K562 (cell line): Measurements from ENCODE around the gene MSI1. TPM values are rescaled to one million over a fixed set of nuclear protein-coding genes. Genes with fewer than 3 reads are reported as not detected.
A peak's percentile ranks its signal among the peaks of the same experiment; 100 is the strongest.

Source experiments
- ATAC-seq: fragments of 200-7000 bp; cut with Tn5 transposase; 3 replicates; pipeline ENCODE4 v1.9.1; 2020; ENCODE audit warnings: moderate library complexity
- BruUV-seq: library from RNA; stranded (reverse); fragments of 400-500 nt; replicated peaks from 2 replicates; lab custom pipeline; 2021; lab: Mats Ljungman, UMichigan
- CTCF ChIA-PET: fragments of 300-600 bp; formaldehyde crosslinking; extraction: SDS; loops from one replicate; lab custom pipeline; 2021; ENCODE audit warnings: low intra/inter-chr PET ratio; lab: Yijun Ruan, JAX
- POLR2A ChIA-PET: fragments of 300-600, 350-650 bp; sonication (Branson Sonifier 250); formaldehyde crosslinking; extraction: SDS; loops from one replicate; lab custom pipeline; 2021; ENCODE audit warnings: antibody characterized with exemption, inconsistent platforms; lab: Yijun Ruan, JAX
- DNase-seq, 4 experiments: peaks; one replicate each; pipeline versions ENCODE4 v3.0.0 to v3.0.0-alpha.2; 2011 to 2018; ENCODE audit warnings: low spot score in 3 of 4, mixed read lengths in 3 of 4; ENCODE audit errors: extremely low read depth in 1 of 4
- FAIRE-seq: peaks from 2 replicates; lab custom pipeline; 2011; peaks lifted over from hg19 to GRCh38; lab: Jason Lieb, UNC
- H2AFZ ChIP-seq: 2 replicates; pipeline ENCODE4 v1.6.0; 2011; ENCODE audit warnings: low read depth, low read length, control low read depth, inconsistent platforms
- H3K27ac ChIP-seq: fragments of 200-600 bp; 3 replicates; pipeline ENCODE4 v1.8.0; 2011; ENCODE audit warnings: low read depth, mild to moderate bottlenecking, control low read depth, inconsistent platforms, low read length, moderate library complexity, mixed read lengths; ENCODE audit errors: extremely low read depth
- H3K27me3 ChIP-seq, 2 experiments: fragments of 300-600 bp in 1 of 2; 2 replicates in 1 of 2; 3 replicates in 1 of 2; pipeline versions ENCODE4 v1.6.0 to v1.8.0; 2011; ENCODE audit warnings: inconsistent platforms in 2 of 2, low read length in 2 of 2, mild to moderate bottlenecking in 1 of 2, mixed read lengths in 1 of 2, moderate library complexity in 1 of 2; ENCODE audit not compliant: control insufficient read depth in 2 of 2, insufficient read depth in 2 of 2
- H3K36me3 ChIP-seq: fragments of 300-600 bp; 3 replicates; pipeline ENCODE4 v1.8.0; 2011; ENCODE audit warnings: mild to moderate bottlenecking, low read length, inconsistent platforms; ENCODE audit not compliant: control insufficient read depth, insufficient read depth
- H3K4me1 ChIP-seq, 2 experiments: fragments of 200-600 bp in 1 of 2; replicated peaks in 1 of 2; 2 replicates in 1 of 2; 3 replicates in 1 of 2; pipeline versions ENCODE4 v1.5.1 to v1.8.0; 2011; ENCODE audit warnings: inconsistent platforms in 2 of 2, low read length in 2 of 2, mild to moderate bottlenecking in 1 of 2, mixed read lengths in 1 of 2, moderate library complexity in 1 of 2; ENCODE audit not compliant: control insufficient read depth in 2 of 2, insufficient read depth in 2 of 2
- H3K4me2 ChIP-seq: 2 replicates; pipeline ENCODE4 v1.6.1; 2011; ENCODE audit warnings: low read length, control low read depth, inconsistent platforms, mixed read lengths; ENCODE audit not compliant: insufficient read depth
- H3K4me3 ChIP-seq: fragments of 200-600 bp; sonication (generic), shearing (Covaris generic); 2 replicates; pipeline ENCODE4 v1.5.1; 2016; ENCODE audit warnings: control low read depth, inconsistent platforms
- H3K79me2 ChIP-seq: fragments of 200-600 bp; 3 replicates; pipeline ENCODE4 v1.8.0; 2011; ENCODE audit warnings: low read length, inconsistent platforms; ENCODE audit not compliant: control insufficient read depth, insufficient read depth
- H3K9ac ChIP-seq, 2 experiments: 2 replicates each; pipeline versions ENCODE4 v1.6.0 to v1.6.1; 2011; ENCODE audit warnings: low read depth in 2 of 2, low read length in 2 of 2, control low read depth in 1 of 2, inconsistent platforms in 1 of 2, mild to moderate bottlenecking in 1 of 2, mixed read lengths in 1 of 2; ENCODE audit not compliant: insufficient read depth in 1 of 2
- H3K9me1 ChIP-seq: one replicate; pipeline ENCODE4 v1.6.0; 2011; ENCODE audit warnings: inconsistent platforms, mild to moderate bottlenecking, low read length, moderate library complexity; ENCODE audit not compliant: control insufficient read depth, insufficient read depth
- H3K9me3 ChIP-seq: replicated peaks from 2 replicates; pipeline ENCODE4 v1.5.1; 2011; ENCODE audit warnings: low read depth, low read length, inconsistent platforms; ENCODE audit not compliant: control insufficient read depth, insufficient read depth
- H4K20me1 ChIP-seq: replicated peaks from 2 replicates; pipeline ENCODE4 v1.6.1; 2011; ENCODE audit warnings: low read length, inconsistent platforms, mixed read lengths; ENCODE audit not compliant: control insufficient read depth, insufficient read depth
- CBX5 ChIP-seq: IDR thresholded peaks from 2 replicates; pipeline ENCODE4 v1.6.1; 2014; ENCODE audit warnings: low read depth, borderline replicate concordance
- EP300 ChIP-seq: IDR thresholded peaks from 2 replicates; pipeline ENCODE4 v1.6.1; 2012; ENCODE audit warnings: low read length, improper control_type of control experiment
- GATA2 ChIP-seq: sonication (generic); formaldehyde crosslinking; IDR thresholded peaks from 2 replicates; pipeline ENCODE4 v1.4.0; 2020; ENCODE audit warnings: mild to moderate bottlenecking, missing genetic modification reagents
- HMG20A ChIP-seq: fragments of 450-650 bp; formaldehyde crosslinking; conservative IDR thresholded peaks from 2 replicates; pipeline ENCODE4 v1.4.0; 2020; ENCODE audit warnings: mild to moderate bottlenecking, mixed read lengths
- SMARCE1 ChIP-seq: fragments of 450-650 bp; IDR thresholded peaks from 2 replicates; pipeline ENCODE4 v1.7.1; 2016; ENCODE audit warnings: mild to moderate bottlenecking
- ZNF584 ChIP-seq: fragments of 200-800 bp; sonication (Bioruptor generic); IDR thresholded peaks from 2 replicates; pipeline ENCODE4 v1.6.1; 2016; ENCODE audit warnings: low read depth, mild to moderate bottlenecking, missing genetic modification characterization, missing compliant biosample characterization
- WGBS: fragments of 100-300 bp; shearing (Covaris generic); methylation state at CpG from one replicate; pipeline ENCODE4 v1.1.6; 2016; ENCODE audit warnings: low coverage, mixed read lengths; ENCODE audit not compliant: insufficient coverage; ENCODE audit errors: missing lambda C conversion rate; 5-methylcytosine and 5-hydroxymethylcytosine counted together
- in situ Hi-C: fragments of 300-500 bp; cut with MboI; formaldehyde crosslinking; loops from 4 replicates; pipeline ENCODE4 v1.15.0; 2018; ENCODE audit warnings: inconsistent platforms, mixed read lengths
- intact Hi-C: fragments of 100-400 bp; cut with micrococcal nuclease; formaldehyde crosslinking; loops from 2 replicates; pipeline ENCODE4 v1.14.2; 2022
- polyA plus RNA-seq, 8 experiments: library from polyadenylated mRNA; depleted of rRNA in 4 of 8; stranded (reverse) in 5 of 8; unstranded in 3 of 8; fragments of >200 nt; fragmentation: Nextera tagmentation in 2 of 8; fragmentation: Illumina TruSeq in 1 of 8; extraction: Ambion mirVana in 2 of 8; extraction: Trizol in 1 of 8; gene quantifications; 2 replicates each; pipeline versions ENCODE4 v1.2.1 to v1.2.3, GENCODE V29; 2011 to 2014; ENCODE audit warnings: inconsistent platforms in 1 of 8, missing spikeins in 1 of 8
- total RNA-seq, 7 experiments: library from RNA; depleted of rRNA in 6 of 7; stranded (reverse); fragments of >200 nt in 6 of 7; fragmentation: Illumina TruSeq in 2 of 7; extraction: Trizol in 2 of 7; gene quantifications; 2 replicates each; pipeline versions ENCODE4 v1.2.1 to v1.2.3, GENCODE V29; 2011 to 2021; ENCODE audit warnings: low replicate concordance in 1 of 7
- TF ChIP-seq, protein P1 (sequence below): fragments of 150-350 bp; IDR thresholded peaks from 2 replicates; pipeline ENCODE4 v1.6.1; 2014; ENCODE audit warnings: low read depth, mild to moderate bottlenecking, low read length, borderline replicate concordance

MSI1 gene
- total and polyA plus RNA-seq, 9 of the 15 experiments (the other 6 are each of a cell fraction or from before 2014, with no cell fraction given) = 0.16 TPM; not detected in 8

DNA sequence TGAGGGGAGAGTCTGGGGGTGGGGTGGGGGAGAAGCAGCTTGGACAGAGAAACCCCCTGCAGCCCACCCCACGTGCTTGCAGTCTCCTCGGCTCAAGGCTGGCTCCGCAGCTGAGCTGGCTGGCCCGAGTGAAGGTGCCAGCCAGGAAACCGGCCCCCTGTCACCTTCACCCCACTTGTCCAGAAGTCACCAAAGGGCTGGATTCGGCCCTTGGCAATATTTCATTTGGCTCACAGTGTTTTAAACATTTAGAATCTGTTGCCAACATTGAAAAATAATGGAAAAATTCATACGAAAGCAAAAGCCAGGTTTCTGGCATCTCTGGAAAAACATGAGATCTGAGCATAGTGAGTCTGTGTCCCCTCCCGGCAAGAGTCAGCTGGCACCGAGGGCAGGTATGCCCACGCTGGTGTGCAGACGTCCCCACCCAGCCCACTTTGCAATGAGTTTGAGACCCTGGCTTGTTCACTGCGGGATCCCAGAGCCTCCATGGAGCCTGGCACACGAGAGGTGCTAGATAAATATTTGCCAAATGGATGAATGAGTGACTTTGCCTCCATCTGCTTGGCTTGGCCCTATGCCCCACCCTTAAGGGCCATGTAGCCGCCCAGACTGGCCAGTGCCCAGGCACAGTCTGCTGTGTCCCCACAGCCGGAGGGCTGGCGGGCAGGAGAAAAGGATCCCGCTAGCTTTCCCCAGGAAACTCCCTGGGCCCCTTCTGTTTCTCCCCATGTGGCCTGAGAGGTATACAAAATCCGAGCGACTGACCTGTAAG, 18.2 kb downstream of the MSI1 start (continued):
- TF ChIP-seq, protein P1, sequence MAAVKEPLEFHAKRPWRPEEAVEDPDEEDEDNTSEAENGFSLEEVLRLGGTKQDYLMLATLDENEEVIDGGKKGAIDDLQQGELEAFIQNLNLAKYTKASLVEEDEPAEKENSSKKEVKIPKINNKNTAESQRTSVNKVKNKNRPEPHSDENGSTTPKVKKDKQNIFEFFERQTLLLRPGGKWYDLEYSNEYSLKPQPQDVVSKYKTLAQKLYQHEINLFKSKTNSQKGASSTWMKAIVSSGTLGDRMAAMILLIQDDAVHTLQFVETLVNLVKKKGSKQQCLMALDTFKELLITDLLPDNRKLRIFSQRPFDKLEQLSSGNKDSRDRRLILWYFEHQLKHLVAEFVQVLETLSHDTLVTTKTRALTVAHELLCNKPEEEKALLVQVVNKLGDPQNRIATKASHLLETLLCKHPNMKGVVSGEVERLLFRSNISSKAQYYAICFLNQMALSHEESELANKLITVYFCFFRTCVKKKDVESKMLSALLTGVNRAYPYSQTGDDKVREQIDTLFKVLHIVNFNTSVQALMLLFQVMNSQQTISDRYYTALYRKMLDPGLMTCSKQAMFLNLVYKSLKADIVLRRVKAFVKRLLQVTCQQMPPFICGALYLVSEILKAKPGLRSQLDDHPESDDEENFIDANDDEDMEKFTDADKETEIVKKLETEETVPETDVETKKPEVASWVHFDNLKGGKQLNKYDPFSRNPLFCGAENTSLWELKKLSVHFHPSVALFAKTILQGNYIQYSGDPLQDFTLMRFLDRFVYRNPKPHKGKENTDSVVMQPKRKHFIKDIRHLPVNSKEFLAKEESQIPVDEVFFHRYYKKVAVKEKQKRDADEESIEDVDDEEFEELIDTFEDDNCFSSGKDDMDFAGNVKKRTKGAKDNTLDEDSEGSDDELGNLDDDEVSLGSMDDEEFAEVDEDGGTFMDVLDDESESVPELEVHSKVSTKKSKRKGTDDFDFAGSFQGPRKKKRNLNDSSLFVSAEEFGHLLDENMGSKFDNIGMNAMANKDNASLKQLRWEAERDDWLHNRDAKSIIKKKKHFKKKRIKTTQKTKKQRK = no peak
- TF ChIP-seq HMG20A (no peak), GATA2 (CRISPR knock-in tag) (no peak), SMARCE1 (no peak)

DNA sequence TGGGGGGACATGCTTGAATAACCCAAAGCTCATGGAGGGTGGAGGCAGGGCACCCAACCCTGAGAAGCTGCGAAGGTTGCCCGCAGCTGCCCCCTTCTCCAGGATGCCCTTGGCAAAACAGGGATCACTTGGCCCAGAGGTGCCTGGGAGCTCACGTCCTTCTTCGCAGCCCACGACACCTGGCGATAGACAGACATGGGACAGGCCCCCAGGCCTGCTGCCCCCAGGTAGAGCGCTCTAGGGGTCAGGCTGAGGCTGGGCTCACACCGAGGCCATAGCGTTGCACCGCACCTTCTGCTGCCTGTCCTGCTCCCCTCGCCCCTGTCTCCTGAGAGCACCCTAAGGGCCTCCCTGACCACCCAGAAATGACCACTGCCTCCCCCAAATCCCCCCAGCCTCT, 21.2 kb downstream of the MSI1 start:
- DNase-seq = no peak
- Histone ChIP-seq H2AFZ (no peak overlapping the region), H3K4me2 (no peak overlapping the region), H3K9me3 (no peaks in the 10 kb centered on the region), H3K4me1 (peaks cover 0 to 8% of the 10 kb centered on the region in 2 experiments; a peak in 1 of 5 replicates), H3K36me3 (no peaks in the 10 kb centered on the region), H4K20me1 (no peaks in the 10 kb centered on the region; the same call in 1 of the 2 replicates), H3K9me1 (no peaks in the 10 kb centered on the region), H3K4me3 (no peak overlapping the region), H3K27me3 (peaks cover 21 to 45% of the 10 kb centered on the region in 2 experiments; a peak in 4 of 5 replicates), H3K27ac (no peak overlapping the region), H3K79me2 (no peaks in the 10 kb centered on the region), H3K9ac (no peak overlapping the region)
- in situ Hi-C loops (loop anchor here (25.0 kb wide), 1 partner anchor 315 kb away; no protein-coding TSS in a partner anchor), intact Hi-C loops (no loop called here)
- POLR2A ChIA-PET = interaction anchor here (0.7 to 3.3 kb wide), 3 partner anchors 34 to 109 kb away, joined by 3 to 10 read pairs (median 3); partner anchors contain the start of gene RNU4-2
- FAIRE-seq = no peak
- 7% methylated on average over 10 of the region's 11 CpGs for WGBS
- no peak for TF ChIP-seq ZNF584 (CRISPR knock-in tag)
- no peak for TF ChIP-seq CBX5
- no peak for TF ChIP-seq EP300
- ATAC-seq = 0 out of 3 replicates have a peak, but pooled peaks have one; percentile 20
- CTCF ChIA-PET = interaction anchor here (0.7 kb wide), 1 partner anchor 9 kb away, joined by 3 read pairs; no protein-coding TSS in a partner anchor
- BruUV-seq = no TSS peak
